GM18873 (cell line): Measurements from ENCODE around the gene DHCR7.
A peak's percentile ranks its signal among the peaks of the same experiment; 100 is the strongest.

ENCODE experiments used
- ATAC-seq: cut with Tn5 transposase; IDR thresholded peaks from one replicate; pipeline ENCODE4 v1.9.1; 2021; ENCODE audit warnings: mild to moderate bottlenecking, moderate library complexity, moderate number of reproducible peaks; ENCODE audit not compliant: unreplicated experiment, low FRiP score

The DHCR7 gene

DNA sequence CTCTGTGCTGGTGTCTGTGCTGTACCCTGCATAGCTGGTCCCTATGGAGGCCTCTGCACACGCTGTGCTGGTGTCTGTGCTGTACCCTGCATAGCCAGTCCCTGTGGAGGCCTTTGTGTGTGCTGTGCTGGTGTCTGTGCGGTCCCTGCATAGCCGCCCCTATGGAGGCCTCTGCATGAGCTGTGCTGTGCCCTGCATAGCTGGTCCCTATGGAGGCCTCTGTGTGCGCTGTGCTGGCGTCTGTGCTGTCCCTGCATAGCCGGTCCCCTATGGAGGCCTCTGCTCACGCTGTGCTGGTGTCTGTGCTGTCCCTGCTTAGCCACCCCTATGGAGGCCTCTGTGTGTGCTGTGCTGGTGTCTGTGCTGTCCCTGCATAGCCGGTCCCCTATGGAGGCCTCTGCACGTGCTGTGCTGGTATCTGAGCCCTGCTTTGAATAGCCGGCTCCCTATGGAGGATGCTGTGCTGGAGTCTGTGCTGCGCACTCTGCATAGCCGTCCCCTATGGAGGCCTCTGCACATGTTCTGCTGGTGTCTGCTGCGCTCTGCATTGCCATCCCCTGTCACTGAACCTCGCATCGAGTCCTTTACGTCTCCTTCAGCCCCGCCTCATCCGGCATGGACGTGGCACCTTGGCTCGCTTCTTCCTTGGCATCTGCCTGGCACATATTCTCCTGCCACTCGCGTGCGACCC, 11.0 kb upstream of the DHCR7 start:
- no peak for ATAC-seq

DNA sequence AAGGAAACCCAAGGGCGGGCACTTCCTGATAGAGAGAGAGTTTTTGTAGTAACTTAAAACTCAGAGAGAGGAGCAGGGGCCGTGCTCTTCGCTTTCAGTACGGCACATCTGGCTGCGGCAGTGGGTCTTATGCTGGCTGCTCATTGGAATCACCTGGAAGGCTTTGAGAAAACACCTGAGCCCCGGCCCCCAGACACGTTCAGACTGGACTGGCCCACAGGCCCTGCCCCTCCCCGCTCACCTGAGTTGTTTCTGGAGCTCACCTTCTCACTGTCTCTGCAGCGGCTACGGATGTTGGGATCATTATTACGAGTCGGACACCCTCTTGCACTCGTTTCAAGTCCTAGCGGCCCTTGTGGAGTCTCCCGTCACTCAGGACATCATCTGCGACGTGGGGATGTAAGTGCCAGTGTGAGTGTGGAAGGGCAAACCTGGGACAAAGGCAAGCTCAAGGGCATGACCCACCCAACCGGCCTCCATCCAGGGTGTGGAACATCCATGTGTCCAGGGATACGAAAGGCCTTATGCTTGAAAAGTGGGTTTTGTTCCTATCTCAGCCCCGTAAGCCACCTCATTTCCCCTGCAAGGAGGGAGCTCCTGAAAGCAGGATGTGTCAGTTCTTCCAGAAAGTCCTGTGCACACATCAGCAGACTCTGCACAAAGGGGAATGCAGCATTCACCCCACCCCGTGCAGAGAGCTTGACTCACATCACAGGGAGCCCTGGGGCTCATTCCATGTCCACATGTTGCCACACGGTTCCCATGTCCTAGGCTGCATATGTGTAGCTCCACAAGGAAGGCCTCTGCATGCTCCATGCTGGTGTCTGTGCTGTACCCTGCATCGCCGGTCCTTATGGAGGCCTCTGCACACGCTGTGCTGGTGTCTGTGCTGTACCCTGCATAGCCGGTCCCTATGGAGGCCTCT, 10.2 kb upstream of the DHCR7 start:
- no peak for ATAC-seq

DNA sequence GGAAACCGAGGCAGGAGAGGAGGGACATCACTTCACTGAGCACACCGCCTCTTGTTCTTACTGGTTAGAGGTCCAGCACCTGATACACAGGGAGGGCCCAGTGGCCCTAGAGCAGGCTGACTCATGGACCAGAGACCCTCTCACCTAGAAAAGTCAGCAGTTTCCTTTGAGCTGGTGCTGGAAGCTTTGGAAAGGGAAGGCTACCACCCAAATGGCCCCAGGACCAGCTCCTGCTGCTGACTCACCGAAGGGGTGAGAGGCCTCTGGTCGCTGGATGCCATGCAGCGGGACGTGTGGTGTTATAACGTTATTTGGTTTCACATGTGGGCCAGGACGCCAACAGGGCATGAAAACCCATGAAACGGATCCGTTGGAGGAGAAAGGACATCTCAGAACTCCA, 8.6 kb upstream of the DHCR7 start:
- ATAC-seq: no peak

DNA sequence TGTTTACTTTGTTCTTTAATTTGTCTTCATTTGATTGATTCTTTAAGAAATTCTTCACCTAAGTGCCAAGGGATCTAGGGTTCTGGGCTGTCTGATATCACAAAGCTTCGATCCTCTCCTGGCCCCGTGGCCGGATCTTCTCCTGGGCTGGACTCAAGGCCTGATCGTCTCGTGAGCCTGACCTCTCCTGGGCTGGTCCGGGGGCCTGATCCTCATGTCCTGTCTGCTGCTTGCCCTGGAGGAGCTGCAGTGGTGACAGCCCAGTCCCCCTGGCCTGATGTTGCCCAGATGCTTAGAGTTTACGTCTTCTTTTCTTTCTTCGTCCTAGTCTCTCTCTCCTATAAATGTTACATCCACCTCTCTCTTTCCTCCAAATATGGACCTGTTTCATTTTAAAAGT, 8.1 kb upstream of the DHCR7 start:
- ATAC-seq: no peak

DNA sequence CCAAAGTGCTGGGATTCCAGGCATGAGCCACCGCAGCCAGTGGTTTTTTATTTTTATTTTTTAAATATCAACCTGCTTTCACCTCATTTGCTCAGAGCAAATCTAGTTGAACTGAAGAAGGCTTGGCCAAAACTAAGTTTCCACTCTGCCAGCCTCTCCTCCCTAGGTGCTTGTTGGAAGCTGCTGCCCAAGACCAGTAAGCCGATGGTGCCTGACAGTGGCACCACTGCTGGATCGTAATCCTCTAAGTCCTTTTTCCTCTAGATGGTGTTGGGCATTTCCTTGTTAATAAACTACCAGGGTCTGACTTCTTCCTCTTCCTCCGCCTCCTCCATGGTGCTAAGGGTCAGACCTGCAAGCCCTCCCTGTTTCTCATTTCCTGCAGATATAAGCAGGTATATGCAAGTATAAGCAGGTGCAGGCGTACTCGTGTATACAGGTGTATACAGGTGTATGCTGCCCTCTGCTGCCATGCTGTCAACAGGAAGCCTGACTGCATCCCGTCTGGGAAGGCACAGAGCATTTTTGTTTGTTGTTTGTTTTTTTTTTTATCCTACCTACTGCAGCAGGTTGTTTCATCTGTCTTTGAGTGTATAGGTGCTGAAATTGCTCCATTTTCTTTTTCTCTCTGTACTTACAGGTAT, 6.4 kb upstream of the DHCR7 start:
- no peak for ATAC-seq

DNA sequence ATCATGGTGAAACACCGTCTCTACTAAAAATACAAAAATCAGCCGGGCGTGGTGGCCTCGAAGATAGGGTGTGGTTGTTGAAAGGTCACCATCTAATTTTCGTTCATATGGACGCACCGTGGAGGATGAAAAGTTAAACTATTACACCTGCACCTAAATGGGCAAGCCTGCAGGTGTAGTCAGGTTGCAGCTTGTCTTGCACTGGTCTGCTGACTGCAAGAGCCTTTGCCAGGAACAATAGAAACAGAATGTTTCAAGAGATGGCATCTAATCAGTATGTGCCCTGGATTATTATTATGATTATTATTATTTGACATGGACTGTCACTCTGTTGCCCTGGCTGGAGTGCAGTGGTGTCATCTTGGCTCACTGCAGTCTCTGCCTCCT, 5.7 kb upstream of the DHCR7 start:
- no peak for ATAC-seq

DNA sequence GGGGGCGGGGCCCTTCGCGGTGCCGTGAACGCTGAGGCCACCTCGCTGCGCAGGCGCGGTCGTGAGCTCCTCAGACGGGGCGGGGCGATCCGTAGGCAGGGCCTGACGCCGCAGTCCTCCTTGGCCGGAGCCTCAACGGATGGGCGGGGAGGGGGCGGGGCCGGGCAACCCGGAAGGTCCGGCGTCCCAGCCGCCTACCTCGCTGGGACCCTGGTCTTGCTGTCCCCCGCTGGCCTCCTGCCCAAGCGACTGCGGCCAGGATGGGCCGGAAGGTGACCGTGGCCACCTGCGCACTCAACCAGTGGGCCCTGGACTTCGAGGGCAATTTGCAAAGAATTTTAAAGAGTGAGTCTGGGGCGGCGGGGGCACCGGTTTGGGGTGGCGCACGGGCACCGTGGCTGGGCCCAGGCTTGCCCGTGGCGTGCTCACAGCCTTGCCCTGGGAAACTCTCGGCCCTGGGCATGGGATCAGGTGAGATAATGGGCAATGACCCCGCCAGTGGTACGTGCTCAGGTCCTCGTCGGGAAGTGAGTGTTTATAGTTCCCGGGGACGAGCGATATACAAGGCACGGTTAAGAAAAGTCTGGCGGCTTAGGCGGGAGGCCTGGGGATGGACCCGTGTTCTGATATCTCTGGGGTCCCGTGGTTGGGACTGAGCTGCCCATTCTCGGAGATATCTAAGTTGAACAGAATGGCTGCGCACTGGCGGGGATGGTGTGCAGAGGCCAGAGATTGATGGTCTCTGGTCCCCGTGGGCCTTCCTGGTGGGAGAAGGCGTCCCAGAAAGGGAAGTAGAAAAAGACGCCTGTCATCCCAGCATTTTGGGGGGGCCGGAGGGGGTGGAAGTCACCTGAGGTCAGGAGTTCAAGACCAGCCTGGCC, 5.1 kb upstream of the DHCR7 start, which contains the start of gene NADSYN1:
Gene NADSYN1 (plus strand): TSS at position 167 of the 881 bp plus-strand sequence. CDS start 94 bp downstream, at position 261.
- peak; percentile 32 for ATAC-seq

DNA sequence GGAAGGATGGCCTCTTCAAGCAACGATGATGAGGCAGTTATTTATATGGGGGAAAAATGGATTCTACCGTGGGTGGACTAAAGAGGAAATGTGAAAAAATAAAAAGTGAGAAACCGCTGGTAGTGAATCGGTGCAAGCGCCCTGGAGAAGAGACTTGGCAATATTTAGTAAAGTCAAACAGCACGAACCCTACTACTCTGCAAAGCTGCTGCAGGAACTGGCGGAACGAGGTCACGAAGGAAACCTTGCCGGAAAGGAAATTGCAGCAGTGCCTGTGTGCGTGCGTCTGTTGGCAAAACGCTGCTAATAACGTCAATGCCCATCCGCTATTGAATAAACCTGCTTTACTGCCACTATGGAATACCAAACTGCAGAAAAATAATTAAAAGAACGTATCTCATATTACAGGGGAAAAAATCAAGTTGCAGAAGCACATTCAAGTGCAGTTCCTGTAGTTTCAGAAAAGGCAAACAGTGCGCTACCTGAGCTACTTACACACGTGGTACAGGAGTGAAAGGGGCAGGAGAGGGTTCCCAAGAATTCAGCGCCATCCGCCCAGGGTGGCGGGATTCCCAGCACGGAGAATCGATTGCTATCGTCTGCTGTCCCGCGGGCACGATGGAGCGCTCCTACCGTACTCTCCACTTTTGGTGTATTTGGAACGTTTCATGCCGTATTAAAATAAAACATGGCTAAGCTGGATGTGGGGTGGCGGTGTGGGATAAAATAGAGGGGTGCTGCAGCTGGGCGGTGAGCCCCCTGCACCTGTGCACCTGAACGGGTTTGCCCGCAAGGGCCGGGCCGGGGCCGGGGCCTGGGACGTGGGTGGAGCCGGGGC, 4.2 kb upstream of the DHCR7 start:
- no peak for ATAC-seq

GRCh38 chr11:71451596-71452198, 3.5 kb upstream of the DHCR7 start:
- ATAC-seq: no peak

GRCh38 chr11:71450939-71451338, 2.7 kb upstream of the DHCR7 start:
- no peak for ATAC-seq

- ATAC-seq: no peak
These were observed 2.3 kb upstream of the DHCR7 start for GRCh38 chr11:71450507-71450906.

DNA sequence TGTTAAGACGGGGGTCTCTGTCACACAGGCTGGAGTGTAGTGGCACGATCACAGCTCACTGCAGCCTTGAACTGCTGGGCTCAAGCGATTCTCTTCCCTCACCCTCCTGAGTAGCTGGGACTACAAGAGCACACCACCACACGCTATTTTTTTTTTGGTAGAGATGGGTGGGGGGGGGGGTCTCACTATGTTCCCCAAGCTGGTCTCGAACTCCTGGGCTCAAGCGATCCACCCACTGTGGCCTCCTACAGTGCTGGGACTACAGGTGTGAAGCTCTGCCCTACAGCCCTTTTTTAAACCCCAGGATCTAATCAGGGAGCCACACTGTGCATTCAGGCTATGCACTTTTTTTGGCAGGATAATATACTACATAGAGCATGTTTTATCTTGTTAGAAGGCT, 1.4 kb upstream of the DHCR7 start:
- no peak for ATAC-seq

DNA sequence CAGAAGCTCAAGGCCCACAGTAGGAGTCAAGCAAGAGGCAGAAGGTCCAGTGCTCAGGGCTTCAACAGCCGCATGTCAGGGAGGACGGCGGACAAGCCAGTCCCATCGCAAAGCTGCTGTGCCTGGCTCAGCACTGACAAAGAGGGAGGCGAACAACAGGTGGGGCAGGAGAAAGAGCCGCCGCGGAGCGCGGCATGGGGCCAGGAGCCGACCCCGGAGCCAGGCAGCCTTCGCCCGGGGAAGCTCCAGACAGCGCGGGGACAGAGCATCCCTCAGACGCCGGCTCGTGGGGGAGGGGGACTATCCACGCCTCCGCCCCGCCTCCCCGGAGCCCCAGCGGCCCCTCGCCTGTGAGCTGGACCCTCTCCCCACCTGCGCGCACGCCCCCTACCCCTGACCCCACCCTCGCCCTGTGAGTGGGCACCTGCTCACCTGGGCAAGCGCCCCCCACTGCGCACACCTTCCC, 369 bp downstream of the DHCR7 start:
- ATAC-seq: no peak

DNA sequence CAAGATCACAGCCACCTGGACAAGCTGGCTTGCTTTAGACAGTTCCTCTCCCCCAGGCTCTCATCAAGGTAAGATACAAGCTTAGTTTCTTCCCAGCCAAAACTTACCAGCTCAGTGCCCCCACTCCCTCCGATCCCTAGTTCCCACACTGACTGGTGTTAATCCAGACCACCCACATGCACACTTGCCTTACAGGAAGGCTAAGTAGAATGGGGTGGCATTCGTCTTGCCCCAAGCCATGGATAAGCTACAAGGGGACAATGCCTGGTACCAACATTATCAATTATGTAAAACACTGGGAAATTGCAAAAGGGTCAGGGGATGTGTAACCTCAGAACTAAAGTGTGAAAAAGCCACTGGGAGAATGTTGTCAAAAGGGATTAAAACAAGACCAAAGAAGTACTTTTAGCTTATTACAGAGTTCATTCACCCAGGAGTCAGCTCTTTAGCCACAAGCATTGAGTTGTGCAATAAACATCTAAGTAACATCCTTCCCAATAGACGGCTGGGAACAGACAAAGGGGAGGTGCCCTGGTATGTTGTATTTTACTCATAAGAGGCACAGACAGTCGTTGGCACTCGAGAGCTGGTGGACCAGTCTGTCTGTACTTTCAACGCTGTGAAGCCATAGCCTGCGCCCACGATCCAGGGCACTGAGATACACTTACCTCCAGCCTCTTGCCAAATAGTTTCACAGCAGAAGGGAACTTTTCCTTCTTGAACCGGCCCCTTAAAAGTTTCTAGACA, 1.1 kb downstream of the DHCR7 start:
- ATAC-seq: no peak

DNA sequence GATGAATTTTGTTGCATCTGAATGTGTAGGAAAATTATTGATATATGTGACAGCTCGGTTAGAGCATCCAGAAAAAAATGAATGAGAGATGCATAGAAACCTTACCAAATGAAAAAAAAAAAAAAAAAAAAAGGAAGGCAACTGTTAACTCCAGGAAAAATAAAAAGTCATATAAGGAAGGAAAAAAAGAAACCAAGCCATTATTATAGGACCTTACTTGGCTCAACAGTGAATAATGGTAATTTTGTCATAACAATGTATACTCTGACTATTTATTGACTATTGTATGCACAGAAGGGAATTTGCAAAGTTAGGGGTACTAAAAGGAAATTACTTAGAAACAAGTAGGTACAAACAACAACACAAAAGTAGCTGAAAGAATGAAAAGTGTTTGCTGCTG, 2.0 kb downstream of the DHCR7 start:
- no peak for ATAC-seq

DNA sequence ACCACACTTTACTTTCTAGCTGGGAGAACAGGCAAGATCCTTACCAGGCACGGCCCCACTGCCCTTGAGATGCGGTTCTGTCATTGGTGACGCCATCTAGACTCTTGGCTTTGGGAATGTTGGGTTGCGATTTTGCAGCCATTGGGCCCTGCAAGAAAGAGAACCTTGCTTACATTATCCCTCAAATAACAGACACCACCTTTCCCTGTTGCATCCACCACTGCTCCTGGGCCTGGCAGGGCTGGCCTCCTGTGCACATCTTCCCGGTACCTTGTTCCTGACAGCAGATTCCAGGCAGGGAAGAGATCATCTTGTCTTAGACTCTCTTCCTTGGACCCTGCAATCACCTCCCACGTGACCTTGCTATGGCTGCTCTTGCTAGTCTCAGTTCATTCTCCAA, 3.4 kb downstream of the DHCR7 start:
- no peak for ATAC-seq

GRCh38 chr11:71443736-71444445, 4.3 kb downstream of the DHCR7 start:
- ATAC-seq: no peak

- ATAC-seq: no peak
These were observed 5.3 kb downstream of the DHCR7 start for GRCh38 chr11:71442880-71443279.
